GM21390 (cell line): ENCODE measurements around the gene VAMP5.
"Not testable (repeated sequence)": the region's sequence is repeated elsewhere in the genome, so short reads cannot be mapped to it uniquely, and the experiment has no call there.

Source experiments
- ATAC-seq: cut with Tn5 transposase; IDR thresholded peaks from one replicate; pipeline ENCODE4 v1.9.1; 2021; ENCODE audit not compliant: unreplicated experiment

VAMP5 gene

GRCh38 chr2:85582492-85582891 lies 1.7 kb upstream of the VAMP5 start:
- no peak for ATAC-seq

GRCh38 chr2:85583667-85584353 lies 421 bp upstream of the VAMP5 start:
- peak; percentile 63 for ATAC-seq

GRCh38 chr2:85584857-85585780 lies 888 bp downstream of the VAMP5 start:
- no peak for ATAC-seq

- ATAC-seq: no peak
These were observed 1.5 kb downstream of the VAMP5 start for GRCh38 chr2:85585781-85586105.

- ATAC-seq: no peak
These were observed 4.0 kb downstream of the VAMP5 start for GRCh38 chr2:85588236-85588635.

- ATAC-seq: no peak
These were observed 4.4 kb downstream of the VAMP5 start for GRCh38 chr2:85588645-85589044.

GRCh38 chr2:85589181-85589580 lies 5.0 kb downstream of the VAMP5 start:
- no peak for ATAC-seq

- ATAC-seq: no peak
These were observed 6.0 kb downstream of the VAMP5 start for GRCh38 chr2:85589982-85590791.

- no peak for ATAC-seq
These were observed 6.7 kb downstream of the VAMP5 start for GRCh38 chr2:85590950-85591349.

- ATAC-seq: no peak
These were observed 7.3 kb downstream of the VAMP5 start for GRCh38 chr2:85591563-85591962.

- ATAC-seq: not testable (repeated sequence)
These were observed 8.1 kb downstream of the VAMP5 start for GRCh38 chr2:85592299-85592698.

- ATAC-seq: no peak
These were observed 8.8 kb downstream of the VAMP5 start for GRCh38 chr2:85593023-85593422.

GRCh38 chr2:85594715-85595300 lies 10.6 kb downstream of the VAMP5 start:
- ATAC-seq: no peak

GRCh38 chr2:85595301-85596025 lies 11.2 kb downstream of the VAMP5 start, which contains the start of gene RNF181:
RNF181 (plus strand) TSS chr2:85595745; CDS start chr2:85595764, 19 bp downstream.
- peak; percentile 97 for ATAC-seq

- ATAC-seq: no peak
These were observed 11.7 kb downstream of the VAMP5 start for GRCh38 chr2:85596026-85596333.

- no peak for ATAC-seq
These were observed 12.4 kb downstream of the VAMP5 start for GRCh38 chr2:85596486-85597143.

GRCh38 chr2:85597241-85597640 lies 13.0 kb downstream of the VAMP5 start:
- ATAC-seq: no peak

GRCh38 chr2:85598594-85599340 lies 14.5 kb downstream of the VAMP5 start:
- no peak for ATAC-seq

GRCh38 chr2:85599468-85600234 lies 15.4 kb downstream of the VAMP5 start:
- no peak for ATAC-seq
